Upper lobe of right lung (tissue), 1 donor: ENCODE data around the gene C9orf85. TPM values are rescaled to one million over a fixed set of nuclear protein-coding genes. Genes with fewer than 3 reads are reported as not detected.

Experiments
- ATAC-seq: fragments of 200-7000 bp; cut with Tn5 transposase; one replicate; pipeline ENCODE4 v1.9.1; 2020; ENCODE audit warnings: mild to moderate bottlenecking, moderate library complexity
- DNase-seq: peaks from one replicate; pipeline ENCODE4 v3.0.0-alpha.2; 2020
- H3K27ac ChIP-seq: fragments of 200-600 bp; one replicate; pipeline ENCODE4 v1.8.0; 2022
- H3K27me3 ChIP-seq: fragments of 200-600 bp; one replicate; pipeline ENCODE4 v1.8.0; 2022; ENCODE audit warnings: mild to moderate bottlenecking
- H3K36me3 ChIP-seq: fragments of 200-600 bp; one replicate; pipeline ENCODE4 v1.8.0; 2022
- H3K4me1 ChIP-seq: fragments of 200-600 bp; one replicate; pipeline ENCODE4 v1.8.0; 2022
- H3K4me3 ChIP-seq: fragments of 200-600 bp; one replicate; pipeline ENCODE4 v1.8.0; 2022; ENCODE audit warnings: mild to moderate bottlenecking
- H3K9me3 ChIP-seq: fragments of 200-600 bp; one replicate; pipeline ENCODE4 v1.8.0; 2022
- intact Hi-C: fragments of 100-400 bp; cut with DNase I; formaldehyde crosslinking; loops from one replicate; pipeline ENCODE4 v1.11.0; 2022
- total RNA-seq: library from RNA; stranded (reverse); fragmentation: NEBNext Ultra II Directional; extraction: Animal tissue kit (Norgen Biotek cat#: 25700); gene quantifications from one replicate; pipeline ENCODE4 v1.2.1, GENCODE V29; 2021
- TF ChIP-seq, protein P1 (sequence below): fragments of 200-600 bp; IDR thresholded peaks from one replicate; pipeline ENCODE4 v1.8.0; 2022; ENCODE audit warnings: antibody characterized with exemption
- donor health status: DM: no; HTN: yes; CAD: no; lungs with severe emphysema.

C9orf85 gene
- total RNA-seq, 1 donor from 2014 or later, result 10.0 TPM

DNA sequence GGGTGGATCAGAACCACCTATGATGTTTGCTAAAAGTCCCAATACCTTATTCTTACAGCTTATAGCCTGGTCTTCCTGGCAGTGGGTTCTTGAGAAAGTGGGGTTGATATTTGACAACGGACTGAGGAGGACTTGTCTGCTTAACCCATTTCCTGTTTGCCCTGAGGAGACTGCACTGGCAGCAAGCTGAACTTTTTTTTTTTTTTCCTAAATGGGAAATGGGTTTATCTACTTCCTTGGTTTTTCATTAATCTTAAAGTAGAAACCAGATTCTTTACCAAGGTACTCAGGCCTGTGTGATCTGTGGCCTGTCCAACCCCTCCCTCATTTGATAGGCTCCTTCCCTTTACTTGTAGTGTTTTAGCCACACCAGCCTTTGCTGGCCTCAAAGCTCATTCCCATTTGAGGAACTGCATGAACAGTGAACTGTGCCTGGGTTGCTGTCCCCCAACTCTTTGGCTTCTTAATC lies 101.9 kb downstream of the C9orf85 start:
- DNase-seq (no peak), ATAC-seq (peak; percentile 41)
- intact Hi-C loops, result no loop called here
- no peaks in the 10 kb centered on the region for H3K36me3 ChIP-seq
- H3K27ac ChIP-seq, result no peak overlapping the region
- TF ChIP-seq, protein P1, sequence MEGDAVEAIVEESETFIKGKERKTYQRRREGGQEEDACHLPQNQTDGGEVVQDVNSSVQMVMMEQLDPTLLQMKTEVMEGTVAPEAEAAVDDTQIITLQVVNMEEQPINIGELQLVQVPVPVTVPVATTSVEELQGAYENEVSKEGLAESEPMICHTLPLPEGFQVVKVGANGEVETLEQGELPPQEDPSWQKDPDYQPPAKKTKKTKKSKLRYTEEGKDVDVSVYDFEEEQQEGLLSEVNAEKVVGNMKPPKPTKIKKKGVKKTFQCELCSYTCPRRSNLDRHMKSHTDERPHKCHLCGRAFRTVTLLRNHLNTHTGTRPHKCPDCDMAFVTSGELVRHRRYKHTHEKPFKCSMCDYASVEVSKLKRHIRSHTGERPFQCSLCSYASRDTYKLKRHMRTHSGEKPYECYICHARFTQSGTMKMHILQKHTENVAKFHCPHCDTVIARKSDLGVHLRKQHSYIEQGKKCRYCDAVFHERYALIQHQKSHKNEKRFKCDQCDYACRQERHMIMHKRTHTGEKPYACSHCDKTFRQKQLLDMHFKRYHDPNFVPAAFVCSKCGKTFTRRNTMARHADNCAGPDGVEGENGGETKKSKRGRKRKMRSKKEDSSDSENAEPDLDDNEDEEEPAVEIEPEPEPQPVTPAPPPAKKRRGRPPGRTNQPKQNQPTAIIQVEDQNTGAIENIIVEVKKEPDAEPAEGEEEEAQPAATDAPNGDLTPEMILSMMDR, result no peak
- no peak overlapping the region for H3K4me3 ChIP-seq
- no peaks in the 10 kb centered on the region for H3K4me1 ChIP-seq
- no peaks in the 10 kb centered on the region for H3K9me3 ChIP-seq
- no peaks in the 10 kb centered on the region for H3K27me3 ChIP-seq

DNA sequence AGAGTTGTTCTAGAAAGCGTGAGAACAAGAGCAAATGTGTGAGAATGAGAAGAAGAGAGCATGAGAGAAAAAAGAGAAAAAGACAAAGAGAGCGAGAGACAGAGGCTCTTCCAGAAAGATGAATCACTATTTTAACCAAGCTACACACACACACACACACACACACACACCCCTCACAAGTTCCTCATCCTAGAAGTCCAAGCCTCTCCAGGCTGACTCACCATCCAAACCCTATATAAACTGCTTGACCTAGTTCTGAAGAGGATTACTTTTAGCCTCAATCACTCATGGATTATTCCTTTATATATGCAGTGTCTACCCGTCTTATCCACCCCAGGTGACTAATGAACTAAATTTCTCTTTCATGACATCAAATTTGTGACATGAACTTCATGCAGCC lies 111.4 kb downstream of the C9orf85 start:
- H3K27me3 ChIP-seq, result no peaks in the 10 kb centered on the region
- no peak overlapping the region for H3K27ac ChIP-seq
- no peaks in the 10 kb centered on the region for H3K4me1 ChIP-seq
- no peaks in the 10 kb centered on the region for H3K36me3 ChIP-seq
- TF ChIP-seq, protein P1, result no peak
- intact Hi-C loops, result no loop called here
- DNase-seq, result no peak
- ATAC-seq, result peak; percentile 66
- H3K9me3 ChIP-seq, result no peaks in the 10 kb centered on the region
- H3K4me3 ChIP-seq, result no peak overlapping the region

Other genes with a start within 250 kb of the C9orf85 start
- 219 TPM for gene CEMIP2, start 143.1 kb upstream of the C9orf85 start, total RNA-seq
- gene ABHD17B, start 446 bp upstream of the C9orf85 start, total RNA-seq, result 14.3 TPM
- gene C9orf57, start 149.0 kb downstream of the C9orf85 start, total RNA-seq, result not detected
- gene GDA, start 237.8 kb downstream of the C9orf85 start, total RNA-seq, result 0.20 TPM